Peyer's patch (tissue), 4 donors: ENCODE results near the gene LRIG1. TPM values are rescaled to one million over a fixed set of nuclear protein-coding genes. Genes with fewer than 3 reads are reported as not detected.

ENCODE experiments used
- DNase-seq, 3 donors: peaks; one replicate each; pipeline ENCODE4 v3.0.0-alpha.2; 2017 to 2019
- H3K27ac ChIP-seq, 4 donors: fragments of 200-600 bp; sonication (generic); one replicate each; pipeline ENCODE4 v1.5.1; 2016 to 2019
- H3K27me3 ChIP-seq, 2 donors: fragments of 200-600 bp; sonication (generic); one replicate each; pipeline ENCODE4 v1.5.1; 2019
- H3K36me3 ChIP-seq, 3 donors: fragments of 200-600 bp; sonication (generic); one replicate each; pipeline ENCODE4 v1.5.1; 2016 to 2019
- H3K4me1 ChIP-seq, 4 donors: fragments of 200-600 bp; sonication (generic); one replicate each; pipeline ENCODE4 v1.5.1; 2016 to 2019
- H3K4me3 ChIP-seq, 4 donors: fragments of 200-600 bp; sonication (generic); 1 replicate in 3 of 4; 2 replicates in 1 of 4; pipeline ENCODE4 v1.5.1; 2016 to 2019; ENCODE audit warnings: mild to moderate bottlenecking in 1 of 4
- H3K9me3 ChIP-seq, 4 donors: fragments of 200-600 bp; sonication (generic); one replicate each; pipeline ENCODE4 v1.5.1; 2016 to 2019; ENCODE audit warnings: mild to moderate bottlenecking in 1 of 4
- CTCF ChIP-seq, 6 experiments: fragments of 450-650 bp in 4 of 6; fragments of 200-600 bp in 2 of 6; sonication (generic) in 1 of 6; IDR thresholded peaks; one replicate each; pipeline ENCODE4 v1.5.1; 2017 to 2019; ENCODE audit warnings: antibody characterized with exemption in 6 of 6, mild to moderate bottlenecking in 3 of 6, moderate library complexity in 1 of 6
- POLR2A ChIP-seq, 2 donors: fragments of 450-650 bp; IDR thresholded peaks; one replicate each; pipeline ENCODE4 v1.5.1; 2017; ENCODE audit warnings: antibody characterized with exemption in 2 of 2, mild to moderate bottlenecking in 2 of 2, moderate library complexity in 2 of 2
- total RNA-seq, 4 donors: library from RNA; depleted of rRNA; stranded (reverse); fragments of >200 nt; gene quantifications; one replicate each; pipeline ENCODE4 v1.1.0, GENCODE V29; 2016

LRIG1 gene
- total RNA-seq, 4 donors from 2014 or later: 28.5 to 65.2 (median 59.2) TPM

GRCh38 chr3:66531256-66531655, 30.4 kb upstream of the LRIG1 start:
- TF ChIP-seq POLR2A (IDR thresholded peaks at IDR 0.05) (no peak), CTCF (IDR thresholded peaks at IDR 0.05) (no peak)
- no peaks in the 10 kb centered on the region for H3K9me3 ChIP-seq

GRCh38 chr3:66527246-66527645, 26.4 kb upstream of the LRIG1 start:
- H3K9me3 ChIP-seq: no peaks in the 10 kb centered on the region
- no peaks in the 10 kb centered on the region for H3K27me3 ChIP-seq
- no peak for DNase-seq
- no peaks in the 10 kb centered on the region for H3K36me3 ChIP-seq
- H3K4me1 ChIP-seq: no peaks in the 10 kb centered on the region
- TF ChIP-seq CTCF (IDR thresholded peaks at IDR 0.05): no peak
- no peak for TF ChIP-seq POLR2A (IDR thresholded peaks at IDR 0.05)
- H3K27ac ChIP-seq: no peak overlapping the region
- no peak overlapping the region for H3K4me3 ChIP-seq

More at GRCh38 chr3:66531256-66531655, 30.4 kb upstream of the LRIG1 start:
- no peak for DNase-seq
- H3K4me1 ChIP-seq: no peaks in the 10 kb centered on the region
- H3K27me3 ChIP-seq: no peaks in the 10 kb centered on the region
- H3K4me3 ChIP-seq: no peak overlapping the region
- no peak overlapping the region for H3K27ac ChIP-seq
- H3K36me3 ChIP-seq: no peaks in the 10 kb centered on the region

- no peak for DNase-seq
- no peaks in the 10 kb centered on the region for H3K36me3 ChIP-seq
- no peak overlapping the region for H3K4me3 ChIP-seq
- H3K9me3 ChIP-seq: no peaks in the 10 kb centered on the region
- TF ChIP-seq POLR2A (IDR thresholded peaks at IDR 0.05) (no peak), CTCF (IDR thresholded peaks at IDR 0.05) (no peak)
- H3K4me1 ChIP-seq: no peaks in the 10 kb centered on the region
- H3K27ac ChIP-seq: no peak overlapping the region
- H3K27me3 ChIP-seq: no peaks in the 10 kb centered on the region
These were observed 24.9 kb upstream of the LRIG1 start for GRCh38 chr3:66525771-66526170.

- Histone ChIP-seq H3K4me1 (no peaks in the 10 kb centered on the region), H3K9me3 (no peaks in the 10 kb centered on the region), H3K27me3 (no peaks in the 10 kb centered on the region), H3K27ac (no peak overlapping the region), H3K36me3 (no peaks in the 10 kb centered on the region), H3K4me3 (no peak overlapping the region)
- DNase-seq: no peak
- no peak for TF ChIP-seq POLR2A (IDR thresholded peaks at IDR 0.05)
- no peak for TF ChIP-seq CTCF (IDR thresholded peaks at IDR 0.05)
These were observed 19.9 kb upstream of the LRIG1 start for GRCh38 chr3:66520724-66521123.

GRCh38 chr3:66518644-66519043, 17.8 kb upstream of the LRIG1 start:
- Histone ChIP-seq H3K4me1 (no peaks in the 10 kb centered on the region), H3K27ac (no peak overlapping the region), H3K36me3 (no peaks in the 10 kb centered on the region), H3K27me3 (no peaks in the 10 kb centered on the region), H3K9me3 (no peaks in the 10 kb centered on the region), H3K4me3 (no peak overlapping the region)
- TF ChIP-seq CTCF (IDR thresholded peaks at IDR 0.05) (no peak), POLR2A (IDR thresholded peaks at IDR 0.05) (no peak)
- no peak for DNase-seq

GRCh38 chr3:66518126-66518525, 17.3 kb upstream of the LRIG1 start:
- Histone ChIP-seq H3K4me1 (no peaks in the 10 kb centered on the region), H3K4me3 (no peak overlapping the region), H3K9me3 (no peaks in the 10 kb centered on the region), H3K36me3 (no peaks in the 10 kb centered on the region), H3K27me3 (no peaks in the 10 kb centered on the region), H3K27ac (no peak overlapping the region)
- DNase-seq: no peak
- TF ChIP-seq POLR2A (IDR thresholded peaks at IDR 0.05): no peak
- no peak for TF ChIP-seq CTCF (IDR thresholded peaks at IDR 0.05)
